Skeletal muscle satellite cell (primary cell): ENCODE results near the gene ZMIZ1.

Experiments used
- H3K27me3 ChIP-seq: 2 replicates; pipeline ENCODE4 v1.7.0; 2013; ENCODE audit warnings: low read length; ENCODE audit not compliant: control insufficient read depth, insufficient read depth
- H3K36me3 ChIP-seq: 2 replicates; pipeline ENCODE4 v1.7.0; 2013; ENCODE audit warnings: mild to moderate bottlenecking, control low read depth, low read length; ENCODE audit not compliant: insufficient read depth
- H3K4me1 ChIP-seq: 2 replicates; pipeline ENCODE4 v1.7.0; 2013; ENCODE audit warnings: low read length; ENCODE audit not compliant: control insufficient read depth, insufficient read depth
- H3K4me2 ChIP-seq: 2 replicates; pipeline ENCODE4 v1.7.0; 2013; ENCODE audit warnings: mild to moderate bottlenecking, low read length
- H3K4me3 ChIP-seq: 2 replicates; pipeline ENCODE4 v1.7.0; 2013; ENCODE audit warnings: low read length
- H3K9ac ChIP-seq: 2 replicates; pipeline ENCODE4 v1.7.0; 2013; ENCODE audit warnings: mild to moderate bottlenecking, low read depth, low read length, moderate library complexity
- H3K9me3 ChIP-seq: replicated peaks from 2 replicates; pipeline ENCODE4 v1.7.0; 2013; ENCODE audit warnings: mild to moderate bottlenecking, control low read depth, low read length

Gene ZMIZ1

GRCh38 chr10:79234391-79235315, 165.9 kb downstream of the ZMIZ1 start:
- H3K4me2 ChIP-seq, result no peak overlapping the region
- no peak overlapping the region for H3K4me3 ChIP-seq
- no peak overlapping the region for H3K9ac ChIP-seq
- H3K9me3 ChIP-seq, result no peaks in the 10 kb centered on the region
- H3K27me3 ChIP-seq, result no peaks in the 10 kb centered on the region
- peaks cover 58% of the 10 kb centered on the region for H3K36me3 ChIP-seq
- peaks cover 26% of the 10 kb centered on the region for H3K4me1 ChIP-seq

DNA sequence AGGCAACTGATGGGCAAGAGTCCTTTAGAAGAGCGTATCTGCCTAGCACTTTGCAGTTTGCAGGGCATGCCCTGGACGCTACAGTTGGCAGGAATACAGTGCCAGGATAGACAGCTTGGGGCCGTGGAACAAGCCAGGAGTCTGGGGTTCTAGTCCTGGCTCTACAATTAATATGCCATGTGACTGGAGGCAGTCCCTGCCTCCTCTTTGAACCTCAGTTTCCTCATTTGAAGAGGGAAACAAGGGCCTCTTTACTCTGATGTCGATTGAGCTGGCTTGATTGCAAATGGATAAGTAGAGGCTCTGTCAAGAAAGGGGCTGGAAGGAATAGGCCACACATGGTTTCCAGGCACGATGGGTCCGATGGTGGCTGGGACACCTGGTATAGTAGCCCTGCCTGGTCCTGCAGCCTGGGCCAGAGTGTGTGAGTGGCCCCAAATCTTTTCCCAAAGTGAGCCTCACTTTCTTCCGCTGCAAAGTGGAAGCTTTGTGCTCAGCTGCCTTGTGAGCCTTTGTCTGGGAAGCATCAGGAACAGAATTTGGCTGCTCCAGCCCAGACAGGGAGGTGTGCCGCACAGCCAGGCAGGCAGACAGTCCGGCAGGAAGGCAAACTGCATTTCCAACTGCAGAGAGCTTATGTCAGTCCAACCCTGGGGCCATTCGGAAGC, 167.1 kb downstream of the ZMIZ1 start:
- no peak overlapping the region for H3K4me2 ChIP-seq
- peaks cover 46% of the 10 kb centered on the region for H3K36me3 ChIP-seq
- H3K4me1 ChIP-seq, result peaks cover 26% of the 10 kb centered on the region
- no peak overlapping the region for H3K9ac ChIP-seq
- H3K9me3 ChIP-seq, result no peaks in the 10 kb centered on the region
- no peaks in the 10 kb centered on the region for H3K27me3 ChIP-seq
- H3K4me3 ChIP-seq, result no peak overlapping the region

- Histone ChIP-seq H3K27me3 (no peaks in the 10 kb centered on the region), H3K36me3 (peaks cover 43% of the 10 kb centered on the region), H3K4me1 (peaks cover 26% of the 10 kb centered on the region), H3K9me3 (no peaks in the 10 kb centered on the region), H3K9ac (no peak overlapping the region), H3K4me3 (no peak overlapping the region), H3K4me2 (no peak overlapping the region)
Measured at GRCh38 chr10:79236433-79236765, 167.6 kb downstream of the ZMIZ1 start.

DNA sequence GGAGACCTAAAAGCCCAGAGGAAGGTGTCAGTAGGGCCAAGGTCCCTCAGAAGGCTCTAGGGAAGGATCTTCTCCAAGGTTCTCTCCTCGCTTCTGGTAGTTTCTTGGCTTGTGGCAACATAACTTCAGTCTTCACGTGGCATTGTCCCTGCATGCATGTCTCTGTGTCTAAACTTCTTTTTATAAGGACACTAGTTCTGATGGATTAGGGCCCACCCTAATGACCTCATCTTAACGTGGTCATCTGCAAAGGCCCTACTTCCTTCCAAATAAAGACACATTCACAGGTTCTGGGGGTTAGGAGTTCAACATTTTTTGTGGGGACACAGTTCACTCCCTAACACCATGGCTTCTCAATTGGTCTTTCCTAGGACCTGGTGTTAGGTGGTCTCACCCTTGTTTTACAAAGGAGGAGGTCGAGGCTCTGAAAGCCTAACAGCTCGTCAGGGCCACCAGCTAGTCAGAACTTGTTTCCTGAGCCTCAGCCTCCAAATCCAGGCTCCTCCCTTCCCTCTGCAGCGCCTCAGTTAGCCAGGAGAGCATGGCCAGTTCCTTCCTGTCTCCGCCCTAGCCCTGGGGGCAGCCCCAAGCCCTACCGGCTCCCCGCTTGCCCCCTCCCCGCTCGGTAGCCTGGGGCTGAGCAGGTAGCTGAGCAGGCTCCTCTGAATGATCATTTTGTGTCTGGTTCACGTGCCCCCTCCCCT, 168.8 kb downstream of the ZMIZ1 start:
- Histone ChIP-seq H3K4me2 (no peak overlapping the region), H3K9me3 (no peaks in the 10 kb centered on the region), H3K27me3 (no peaks in the 10 kb centered on the region), H3K4me1 (peaks cover 35% of the 10 kb centered on the region), H3K36me3 (peaks cover 37% of the 10 kb centered on the region), H3K9ac (no peak overlapping the region), H3K4me3 (no peak overlapping the region)

GRCh38 chr10:79238158-79238520, 169.4 kb downstream of the ZMIZ1 start:
- Histone ChIP-seq H3K4me3 (no peak overlapping the region), H3K9ac (no peak overlapping the region), H3K9me3 (no peaks in the 10 kb centered on the region), H3K27me3 (no peaks in the 10 kb centered on the region), H3K4me2 (no peak overlapping the region), H3K36me3 (peaks cover 33% of the 10 kb centered on the region), H3K4me1 (peaks cover 35% of the 10 kb centered on the region)

- no peak overlapping the region for H3K4me3 ChIP-seq
- H3K9ac ChIP-seq, result no peak overlapping the region
- peaks cover 30% of the 10 kb centered on the region for H3K36me3 ChIP-seq
- no peak overlapping the region for H3K4me2 ChIP-seq
- H3K27me3 ChIP-seq, result no peaks in the 10 kb centered on the region
- no peaks in the 10 kb centered on the region for H3K9me3 ChIP-seq
- H3K4me1 ChIP-seq, result peaks cover 34% of the 10 kb centered on the region
Measured at GRCh38 chr10:79238606-79239005, 169.8 kb downstream of the ZMIZ1 start.

DNA sequence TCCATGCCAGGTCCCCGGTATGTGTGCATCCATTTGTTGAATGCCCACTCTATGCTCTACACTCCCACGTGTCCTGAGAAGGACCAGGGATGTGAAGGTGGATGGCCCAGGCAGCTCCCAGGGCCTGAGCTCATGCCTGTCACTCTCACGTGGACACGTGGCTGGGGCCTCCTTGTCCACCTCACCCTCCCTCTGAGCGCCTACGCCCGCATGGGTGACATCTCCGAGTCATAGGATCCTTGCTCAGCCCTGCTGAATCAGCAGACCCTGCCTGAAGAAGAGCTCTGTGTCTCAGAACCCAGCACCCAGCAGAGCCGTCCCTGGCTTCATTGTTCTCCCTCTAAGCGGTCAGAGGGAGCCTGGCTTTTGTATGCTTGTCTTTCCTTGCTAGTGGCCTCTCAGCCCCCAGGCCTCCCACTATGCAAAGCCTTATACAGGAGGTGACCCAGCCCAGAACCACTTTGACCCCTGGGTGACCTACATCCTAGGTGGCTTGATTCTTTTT, 170.6 kb downstream of the ZMIZ1 start:
- Histone ChIP-seq H3K9ac (no peak overlapping the region), H3K27me3 (no peaks in the 10 kb centered on the region), H3K4me1 (peaks cover 35% of the 10 kb centered on the region), H3K4me2 (no peak overlapping the region), H3K36me3 (peaks cover 32% of the 10 kb centered on the region), H3K9me3 (no peaks in the 10 kb centered on the region), H3K4me3 (no peak overlapping the region)

GRCh38 chr10:79239924-79240581, 171.3 kb downstream of the ZMIZ1 start:
- H3K9me3 ChIP-seq, result no peaks in the 10 kb centered on the region
- peaks cover 35% of the 10 kb centered on the region for H3K4me1 ChIP-seq
- H3K4me3 ChIP-seq, result no peak overlapping the region
- H3K4me2 ChIP-seq, result no peak overlapping the region
- H3K9ac ChIP-seq, result no peak overlapping the region
- H3K36me3 ChIP-seq, result peaks cover 30% of the 10 kb centered on the region
- H3K27me3 ChIP-seq, result no peaks in the 10 kb centered on the region

DNA sequence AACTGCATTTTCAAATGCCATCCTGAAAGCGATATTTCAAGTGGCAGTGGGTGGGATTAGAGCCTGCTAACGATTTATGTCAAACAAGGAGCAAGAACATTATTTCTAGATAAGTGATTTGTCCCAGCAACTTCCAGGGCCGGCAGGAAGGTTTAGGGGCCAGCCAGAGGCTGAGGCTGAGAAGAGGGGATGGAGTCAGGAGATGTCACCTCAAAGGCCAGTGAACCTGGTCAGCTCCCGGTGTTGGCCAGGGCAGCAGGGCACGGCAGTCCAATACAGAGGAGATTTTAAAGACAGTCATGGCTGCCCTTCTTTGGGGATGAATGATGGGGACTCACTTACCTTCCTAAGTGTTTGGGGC, 172.8 kb downstream of the ZMIZ1 start:
- Histone ChIP-seq H3K4me1 (peaks cover 49% of the 10 kb centered on the region), H3K9ac (peak overlapping the region; percentile 56), H3K4me2 (peak overlapping the region; percentile 88), H3K4me3 (peak overlapping the region; percentile 60), H3K36me3 (peaks cover 23% of the 10 kb centered on the region), H3K27me3 (no peaks in the 10 kb centered on the region), H3K9me3 (no peaks in the 10 kb centered on the region)

DNA sequence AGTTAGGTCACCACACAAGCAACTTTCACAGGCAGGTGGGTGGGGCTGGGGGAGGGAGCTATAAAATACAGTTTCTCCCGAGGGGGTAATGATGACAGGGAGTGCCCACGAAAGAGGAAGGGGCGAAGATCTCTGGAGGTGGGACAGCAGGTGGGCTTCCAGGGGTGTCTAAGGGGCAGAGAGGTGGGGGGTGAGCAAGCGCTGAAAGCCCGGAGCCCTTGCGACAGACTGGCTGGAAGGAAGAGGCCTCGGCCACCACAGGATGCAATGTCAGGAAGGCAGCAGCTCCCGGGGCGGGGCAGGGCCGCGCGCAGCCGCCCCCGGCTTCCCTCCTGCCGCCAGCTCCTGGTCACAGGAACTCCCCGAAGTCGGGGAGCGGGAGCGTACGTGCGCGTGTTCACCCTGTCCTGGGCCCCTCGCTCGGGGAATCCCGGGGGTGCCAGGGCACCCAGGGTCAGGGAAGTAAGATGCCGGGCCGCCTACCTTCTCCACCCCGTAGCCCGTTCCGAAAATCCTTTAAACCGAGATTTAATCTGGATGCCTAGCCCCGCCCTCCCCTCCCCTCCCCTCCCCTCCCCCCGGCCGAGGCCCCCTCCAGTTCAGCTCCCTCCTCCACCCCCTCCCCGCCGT, 173.3 kb downstream of the ZMIZ1 start:
- peak overlapping the region; percentile 70 for H3K4me3 ChIP-seq
- peak overlapping the region; percentile 56 for H3K9ac ChIP-seq
- peak overlapping the region; percentile 88 for H3K4me2 ChIP-seq
- H3K4me1 ChIP-seq, result peaks cover 54% of the 10 kb centered on the region
- H3K36me3 ChIP-seq, result peaks cover 19% of the 10 kb centered on the region
- no peaks in the 10 kb centered on the region for H3K27me3 ChIP-seq
- H3K9me3 ChIP-seq, result no peaks in the 10 kb centered on the region
